ENCODE results near the gene SEMA7A.

- no peak for TF ChIP-seq CTCF (IDR thresholded peaks at IDR 0.05)
- TF ChIP-seq POLR2A (IDR thresholded peaks at IDR 0.05): no peak
Observed at GRCh38 chr15:74443100-74443909, 9.5 kb upstream of the SEMA7A start.
